Stimulated activated CD8-positive, alpha-beta memory T cell treated with anti-CD3 and anti-CD28 coated beads, Interleukin-4, amount 100 ng/mL, for 24 hours (primary cell): Measurements from ENCODE around the gene SLC39A11.
"Not testable (repeated sequence)": the region's sequence is repeated elsewhere in the genome, so short reads cannot be mapped to it uniquely, and the experiment has no call there.

Experiments used
- DNase-seq: peaks from one replicate; pipeline ENCODE4 v3.0.0-alpha.2; 2020; ENCODE audit warnings: low read depth

SLC39A11 gene

DNA sequence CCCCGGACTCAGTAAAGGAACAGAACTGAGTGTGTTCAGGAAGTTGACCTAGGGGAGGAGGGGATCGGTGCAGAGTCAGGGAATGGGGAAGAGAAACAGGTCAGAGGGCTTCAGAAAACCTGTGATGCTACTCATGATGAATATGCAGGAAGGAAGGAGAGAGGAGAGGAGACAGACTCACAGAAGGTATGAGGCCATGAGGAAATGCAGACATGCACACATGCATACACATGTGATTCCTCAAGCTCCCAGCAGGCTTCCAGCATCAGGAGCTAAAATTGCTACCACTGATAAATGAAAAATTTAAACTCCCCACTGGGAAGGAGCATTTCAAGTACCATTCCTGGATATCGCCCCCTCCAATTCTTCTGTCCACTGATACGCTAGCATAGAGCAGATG is 262.6 kb downstream of the SLC39A11 start:
- no peak for DNase-seq

GRCh38 chr17:72826602-72827001 is 265.9 kb downstream of the SLC39A11 start:
- DNase-seq = no peak

DNA sequence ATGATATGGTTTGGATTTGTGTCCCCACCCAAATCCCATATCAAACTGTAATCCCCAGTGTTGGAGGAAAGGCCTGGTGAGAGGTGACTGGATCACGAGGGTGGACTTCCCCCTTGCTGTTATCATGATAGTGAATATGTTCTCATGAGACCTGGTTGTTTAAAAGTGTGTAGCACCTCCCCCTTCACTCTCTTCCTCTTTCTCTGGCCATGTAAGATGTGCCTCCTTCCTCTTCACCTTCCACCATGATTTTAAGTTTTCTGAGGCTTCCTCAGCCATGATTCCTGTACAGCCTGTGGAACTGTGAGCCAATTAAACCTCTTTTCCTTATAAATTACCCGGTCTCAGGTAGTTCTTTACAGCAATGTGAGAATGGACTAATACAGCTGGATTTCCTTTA is 266.4 kb downstream of the SLC39A11 start:
- DNase-seq = not testable (repeated sequence)

GRCh38 chr17:72825218-72825617 is 267.3 kb downstream of the SLC39A11 start:
- no peak for DNase-seq

DNA sequence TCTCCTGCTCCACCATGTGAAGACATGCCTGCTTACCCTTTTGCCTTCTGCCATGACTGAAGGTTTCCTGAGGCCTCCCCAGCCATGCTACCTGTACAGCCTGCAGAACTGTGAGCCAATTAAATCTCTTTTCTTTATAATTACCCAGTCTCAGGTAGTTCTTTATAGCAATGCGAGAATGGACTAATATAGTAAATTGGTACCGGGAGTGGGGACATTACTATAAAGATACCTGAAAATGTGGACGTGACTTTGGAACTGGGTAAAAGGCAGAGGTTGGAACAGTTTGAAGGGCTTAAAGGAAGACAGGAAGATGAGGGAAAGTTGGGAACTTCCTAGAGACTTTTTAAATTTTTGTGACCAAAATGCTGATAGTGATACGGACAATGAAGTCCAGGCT is 268.2 kb downstream of the SLC39A11 start:
- not testable (repeated sequence) for DNase-seq

GRCh38 chr17:72822358-72823023 is 270.0 kb downstream of the SLC39A11 start:
- no peak for DNase-seq

- no peak for DNase-seq
Observed at GRCh38 chr17:72816406-72816805, 276.1 kb downstream of the SLC39A11 start.

DNA sequence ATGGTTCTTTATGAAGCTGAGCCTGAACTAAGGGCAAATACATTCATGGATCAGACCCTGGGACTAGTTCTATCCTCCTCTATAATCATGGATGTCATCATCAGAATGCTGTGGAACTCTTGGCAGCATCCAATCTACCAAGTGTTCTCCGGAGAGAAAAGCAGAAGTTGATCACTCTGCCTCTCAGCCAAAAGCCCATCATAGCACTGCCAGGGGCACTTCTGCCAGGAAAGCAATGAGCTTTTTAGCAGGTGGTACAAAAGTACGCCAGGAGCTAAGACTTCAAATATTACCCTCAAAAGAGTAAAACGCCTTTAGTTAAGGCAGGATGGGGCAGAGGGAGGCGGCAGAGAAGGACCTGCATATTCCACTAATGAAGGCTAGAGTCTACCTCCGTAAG is 279.0 kb downstream of the SLC39A11 start:
- DNase-seq = no peak

GRCh38 chr17:72812823-72813222 is 279.7 kb downstream of the SLC39A11 start:
- no peak for DNase-seq

- no peak for DNase-seq
Observed at GRCh38 chr17:72811976-72812687, 280.4 kb downstream of the SLC39A11 start.

DNA sequence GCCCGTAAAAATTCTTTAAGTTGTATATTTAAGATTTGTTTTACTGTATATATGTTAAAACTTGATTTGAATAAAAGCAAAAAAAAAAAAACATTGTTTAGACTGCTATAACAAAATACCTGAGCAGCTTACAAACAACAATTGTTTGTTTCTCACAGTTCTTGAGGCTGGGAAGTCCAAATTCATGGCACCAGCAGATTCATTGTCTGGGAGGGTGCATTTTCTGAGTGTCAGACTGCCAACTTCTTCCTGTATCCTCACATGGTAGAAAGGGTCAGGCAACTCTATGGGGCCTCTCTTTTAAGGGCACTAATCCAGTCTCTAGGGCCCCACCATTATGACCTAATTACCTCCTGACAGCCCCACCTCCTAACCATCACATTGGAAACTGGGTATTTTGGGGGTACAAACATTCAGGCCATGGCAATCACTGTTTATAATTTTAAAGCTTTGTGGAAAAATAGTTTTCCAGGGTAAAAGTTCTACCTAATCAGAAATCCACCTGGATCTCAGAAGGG is 281.4 kb downstream of the SLC39A11 start:
- no peak for DNase-seq

GRCh38 chr17:72806011-72806410 is 286.5 kb downstream of the SLC39A11 start:
- no peak for DNase-seq

DNA sequence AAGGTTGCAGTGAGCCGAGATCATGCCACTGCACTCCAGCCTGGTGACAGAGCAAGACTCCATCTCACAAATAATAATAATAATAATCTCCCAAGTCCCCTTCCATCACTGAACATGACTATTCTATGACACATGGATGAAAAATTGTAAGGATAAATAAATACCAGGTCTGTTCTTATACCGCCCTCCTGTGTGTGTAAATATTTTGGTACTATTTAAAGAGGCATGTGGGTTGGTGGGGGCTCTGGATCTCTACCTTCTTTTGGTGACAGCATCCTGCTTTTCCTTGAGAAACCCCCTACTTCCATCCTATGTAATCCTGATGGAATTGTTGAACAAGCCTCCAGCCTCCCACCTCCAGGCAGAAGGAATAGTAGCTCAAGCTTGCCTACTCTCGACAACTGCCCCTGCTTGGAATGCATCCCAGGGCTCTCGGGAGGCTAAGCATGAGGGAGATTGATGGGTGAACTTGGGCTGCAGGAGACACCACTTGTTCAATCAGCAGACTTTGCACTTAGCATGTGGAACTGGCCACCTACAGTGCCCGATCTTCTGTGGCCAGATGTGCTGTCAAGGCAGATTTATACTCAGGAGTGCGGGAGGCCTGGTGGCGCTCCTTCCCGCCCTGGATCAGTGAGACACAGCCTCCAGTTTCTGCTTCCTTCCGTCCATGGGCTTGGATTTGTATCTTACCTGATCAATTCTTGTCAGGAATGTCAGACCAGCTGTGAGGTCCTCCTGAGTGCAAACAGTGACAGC is 287.4 kb downstream of the SLC39A11 start:
- DNase-seq = no peak

DNA sequence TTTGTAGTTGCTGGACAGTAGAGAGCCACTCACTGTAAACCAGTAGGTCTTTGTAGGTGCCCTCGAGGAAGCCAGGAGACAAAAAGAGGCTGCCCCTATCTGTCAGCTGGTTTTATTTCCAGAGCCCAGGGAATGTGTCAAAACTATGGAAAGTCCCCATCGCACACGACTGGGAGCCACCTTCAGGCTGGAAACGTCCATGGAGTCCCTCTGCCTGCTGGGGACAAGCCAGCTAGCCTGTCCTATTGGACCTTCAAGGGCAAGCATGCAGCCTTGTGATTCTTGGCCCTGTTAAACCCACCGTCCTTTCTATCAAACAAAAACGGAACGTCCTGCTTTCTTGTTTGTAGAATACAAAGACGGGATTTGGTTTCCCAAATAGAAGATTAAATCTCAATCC is 289.8 kb downstream of the SLC39A11 start:
- DNase-seq = no peak

- DNase-seq = no peak
Observed at GRCh38 chr17:72797142-72797541, 295.3 kb downstream of the SLC39A11 start.

DNA sequence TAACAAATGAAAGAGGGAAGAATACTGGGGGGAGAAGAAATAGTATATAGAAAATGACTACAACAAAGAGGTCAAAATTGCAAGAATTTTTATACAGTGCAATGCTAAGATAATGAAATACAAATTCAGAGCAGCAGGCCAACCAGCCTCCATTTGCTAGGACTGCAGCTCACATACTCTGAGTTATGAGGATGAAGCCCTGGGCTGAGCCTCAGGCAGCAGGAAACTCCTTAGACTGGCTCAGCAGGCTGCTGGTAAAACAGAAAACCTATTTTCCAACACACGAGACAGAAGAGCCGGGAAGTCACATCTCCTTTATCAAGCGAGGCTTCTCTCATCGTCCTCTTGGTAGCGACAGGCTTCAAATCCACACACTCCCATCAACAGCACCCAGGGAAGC is 296.5 kb downstream of the SLC39A11 start:
- DNase-seq = no peak

GRCh38 chr17:72794152-72794551 is 298.3 kb downstream of the SLC39A11 start:
- DNase-seq = no peak

DNA sequence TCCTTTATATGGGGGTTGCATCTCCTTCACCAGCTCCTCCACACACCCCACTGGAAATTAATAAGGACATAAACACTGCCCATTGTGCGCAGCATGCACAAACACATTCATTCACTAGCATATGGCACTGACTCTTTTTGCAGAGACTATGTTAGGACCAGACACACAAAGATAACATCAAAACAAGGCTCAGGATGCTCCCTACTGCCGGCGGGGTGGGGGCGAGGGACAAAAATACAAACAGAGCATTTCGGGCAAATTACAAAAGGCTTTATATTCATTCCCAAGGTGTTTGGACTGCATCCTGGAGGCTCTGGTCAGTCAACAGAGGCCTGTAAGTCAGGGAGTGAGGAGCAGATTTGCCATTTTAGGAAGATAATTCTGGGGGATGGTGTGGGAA is 299.7 kb downstream of the SLC39A11 start:
- no peak for DNase-seq

DNA sequence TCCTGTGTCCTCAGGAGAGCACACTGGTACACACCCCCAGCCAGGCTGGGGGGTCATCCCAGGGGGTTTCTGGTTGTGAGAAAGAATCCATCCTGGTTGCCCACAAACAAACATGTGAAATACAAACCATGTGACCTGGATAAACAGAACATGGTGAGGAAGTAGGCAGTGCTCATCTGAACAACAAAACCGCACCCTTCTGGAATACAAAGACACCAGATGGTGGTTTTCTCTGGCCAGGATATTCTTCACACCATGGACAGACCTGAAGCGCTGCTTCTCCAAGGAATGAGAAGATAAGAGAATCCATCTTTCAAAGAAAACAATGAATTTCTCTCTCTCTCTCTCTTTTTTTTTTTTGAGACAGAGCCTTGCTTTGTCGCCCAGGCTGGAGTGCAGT is 302.3 kb downstream of the SLC39A11 start:
- no peak for DNase-seq

GRCh38 chr17:72789711-72790110 is 302.8 kb downstream of the SLC39A11 start:
- DNase-seq = no peak

DNA sequence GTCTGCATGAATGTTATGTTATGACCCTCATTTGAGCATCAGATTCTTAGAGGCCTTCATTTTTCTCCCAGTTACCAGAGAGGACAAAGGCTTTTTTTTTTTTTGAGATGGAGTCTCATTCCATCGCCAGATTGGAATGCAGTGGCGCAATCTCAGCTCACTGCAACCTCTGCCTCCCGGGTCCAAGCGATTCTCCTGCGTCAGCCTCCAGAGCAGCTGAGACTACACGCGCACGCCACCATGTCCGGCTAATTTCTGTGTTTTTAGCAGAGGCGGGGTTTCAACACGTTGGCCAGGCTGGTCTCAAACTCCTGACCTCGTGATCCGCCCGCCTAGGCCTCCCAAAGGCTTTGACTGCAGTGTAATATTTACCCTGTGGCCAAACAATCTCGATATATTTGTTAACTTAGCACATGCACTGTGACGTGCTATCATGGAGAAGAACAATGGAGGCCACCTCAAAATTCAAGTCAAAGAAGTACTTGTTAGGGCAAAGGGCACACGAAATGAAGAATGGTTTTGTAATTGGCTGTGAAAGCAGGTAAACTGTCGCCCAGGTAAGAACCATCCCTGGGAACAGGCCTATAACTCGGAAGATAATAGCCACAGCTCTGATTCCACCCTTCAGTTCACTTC is 303.4 kb downstream of the SLC39A11 start:
- no peak for DNase-seq

DNA sequence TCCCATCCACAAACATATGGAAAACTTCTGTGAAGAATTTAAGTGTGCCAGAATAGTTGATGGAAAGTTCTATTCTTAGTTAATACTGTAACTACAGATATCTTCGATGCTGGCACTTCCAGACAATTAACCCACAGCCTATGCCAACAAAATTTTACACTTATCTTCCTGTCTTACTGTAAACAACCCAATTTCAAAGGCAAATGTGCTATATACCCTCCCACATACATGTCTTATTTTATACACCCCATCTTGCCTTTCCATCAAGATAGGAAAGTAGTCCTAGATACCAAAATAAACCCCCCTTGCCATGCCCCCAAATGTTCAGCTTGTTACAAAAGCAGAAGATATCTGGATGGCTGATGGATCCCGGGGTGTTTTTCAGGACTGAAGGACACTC is 306.3 kb downstream of the SLC39A11 start:
- DNase-seq = no peak
